OCI-LY1 (cell line): Measurements from ENCODE around the gene RGS7.

Experiments used
- H2AFZ ChIP-seq: fragments of 200-600 bp; sonication (generic), shearing (Covaris generic); 2 replicates; pipeline ENCODE4 v1.6.0; 2014; ENCODE audit warnings: antibody characterized with exemption, mild to moderate bottlenecking, low read length
- H3F3A ChIP-seq: fragments of 200-600 bp; sonication (generic), shearing (Covaris generic); 2 replicates; pipeline ENCODE4 v1.6.0; 2014; ENCODE audit warnings: mild to moderate bottlenecking, antibody characterized with exemption, low read length, moderate library complexity; ENCODE audit not compliant: insufficient read depth
- H3K27ac ChIP-seq: fragments of 200-600 bp; sonication (generic); 2 replicates; pipeline ENCODE4 v1.5.1; 2014; ENCODE audit warnings: low read length, mixed run types, mild to moderate bottlenecking, low read depth; ENCODE audit not compliant: poor library complexity, severe bottlenecking
- H3K27me3 ChIP-seq: fragments of 200-600 bp; sonication (generic); 2 replicates; pipeline ENCODE4 v1.6.0; 2014; ENCODE audit warnings: antibody characterized with exemption, mild to moderate bottlenecking, low read length, moderate library complexity; ENCODE audit not compliant: insufficient read depth
- H3K36me3 ChIP-seq: fragments of 200-600 bp; sonication (generic); 2 replicates; pipeline ENCODE4 v1.6.1; 2014; ENCODE audit warnings: mild to moderate bottlenecking, antibody characterized with exemption, low read length, moderate library complexity, mixed read lengths; ENCODE audit not compliant: insufficient read depth
- H3K4me1 ChIP-seq: fragments of 200-600 bp; sonication (generic); 2 replicates; pipeline ENCODE4 v1.5.1; 2014; ENCODE audit warnings: mild to moderate bottlenecking, low read length, moderate library complexity; ENCODE audit not compliant: insufficient read depth, severe bottlenecking
- H3K4me2 ChIP-seq: fragments of 200-600 bp; sonication (generic), shearing (Covaris generic); 2 replicates; pipeline ENCODE4 v1.6.1; 2014; ENCODE audit warnings: low read length
- H3K4me3 ChIP-seq: fragments of 200-600 bp; sonication (generic); 2 replicates; pipeline ENCODE4 v1.5.1; 2014; ENCODE audit warnings: low read length, low read depth, mild to moderate bottlenecking, mixed read lengths; ENCODE audit not compliant: poor library complexity, severe bottlenecking
- H3K79me2 ChIP-seq: fragments of 200-600 bp; shearing (Covaris generic); 2 replicates; pipeline ENCODE4 v1.6.1; 2016; ENCODE audit warnings: mixed run types, low read length, mixed read lengths; ENCODE audit not compliant: insufficient read depth
- H3K9ac ChIP-seq: fragments of 200-600 bp; sonication (generic), shearing (Covaris generic); 2 replicates; pipeline ENCODE4 v1.6.1; 2014; ENCODE audit warnings: mild to moderate bottlenecking, low read length, mixed read lengths
- H3K9me2 ChIP-seq: fragments of 200-600 bp; sonication (generic), shearing (Covaris generic); 2 replicates; pipeline ENCODE4 v1.6.1; 2014; ENCODE audit warnings: low read depth, mild to moderate bottlenecking, low read length, mixed read lengths
- H3K9me3 ChIP-seq: fragments of 200-600 bp; shearing (Covaris generic); 2 replicates; pipeline ENCODE4 v1.6.1; 2014; ENCODE audit warnings: low read length, mixed read lengths
- H4K20me1 ChIP-seq: fragments of 200-600 bp; sonication (generic), shearing (Covaris generic); 2 replicates; pipeline ENCODE4 v1.6.0; 2016; ENCODE audit warnings: mild to moderate bottlenecking, low read length; ENCODE audit not compliant: insufficient read depth
- CTCF ChIP-seq: fragments of 200-600 bp; sonication (generic), shearing (Covaris generic); IDR thresholded peaks from 2 replicates; pipeline ENCODE4 v1.5.1; 2017; ENCODE audit warnings: mild to moderate bottlenecking, antibody characterized with exemption, low read length, moderate library complexity, mixed read lengths
- EZH2 ChIP-seq: fragments of 200-600 bp; sonication (generic), shearing (Covaris generic); IDR thresholded peaks from 2 replicates; pipeline ENCODE4 v1.8.0; 2017; ENCODE audit warnings: borderline replicate concordance, mixed run types, mild to moderate bottlenecking, antibody characterized with exemption, low read length, moderate library complexity, mixed read lengths

The RGS7 gene

DNA sequence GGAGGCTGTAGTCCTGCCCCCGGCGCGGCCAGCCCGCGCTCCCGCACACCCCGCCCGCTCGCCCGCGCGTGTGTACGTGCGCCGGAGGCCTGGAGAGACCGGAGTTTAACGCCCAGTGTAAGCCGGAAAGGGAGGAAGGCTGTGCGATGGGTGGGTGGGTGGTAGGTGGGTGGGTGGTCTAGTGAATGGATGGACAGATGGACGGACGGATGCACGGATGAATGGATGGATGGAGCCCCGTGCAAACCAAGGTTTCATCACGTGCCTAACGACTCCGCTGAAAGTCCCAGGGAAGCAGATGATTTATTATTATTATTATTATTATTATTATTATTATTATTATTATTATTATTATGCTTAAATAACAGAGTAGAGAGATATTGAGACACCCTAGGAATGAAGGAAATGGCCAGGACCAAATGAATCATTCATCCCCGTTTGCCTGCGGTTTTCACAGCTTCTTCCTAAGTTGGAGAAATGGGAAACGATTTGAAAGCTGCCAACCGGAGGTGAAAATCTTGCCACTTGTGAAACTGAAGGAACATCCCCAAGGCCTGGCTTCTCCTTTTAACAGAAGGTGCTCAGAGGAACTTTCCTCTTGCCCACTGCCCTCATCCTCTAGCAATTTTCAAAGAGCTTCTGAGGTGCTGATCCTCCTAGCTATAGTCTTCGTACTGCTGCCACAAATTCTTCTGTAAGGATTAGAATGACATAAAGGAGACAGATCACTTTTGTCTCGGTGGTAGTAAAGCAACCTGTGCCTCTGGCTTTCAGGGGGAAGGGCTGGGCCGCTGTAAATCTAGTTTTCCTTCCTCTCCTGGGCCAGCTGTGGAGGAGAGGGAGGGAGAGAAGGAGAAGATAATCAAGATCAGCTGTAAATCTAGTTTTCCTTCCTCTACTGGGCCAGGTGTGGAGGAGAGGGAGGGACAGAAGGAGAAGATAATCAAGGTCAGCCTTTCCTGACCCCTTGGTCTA lies 648 bp upstream of the RGS7 start:
- Histone ChIP-seq H3K9ac (no peak overlapping the region), H3K4me3 (peak overlapping the region; percentile 55)

GRCh38 chr1:241356187-241356518 lies 852 bp downstream of the RGS7 start:
- TF ChIP-seq EZH2 (no peak), CTCF (no peak)
- no peaks in the 10 kb centered on the region for H3K27me3 ChIP-seq
- no peaks in the 10 kb centered on the region for H3K4me1 ChIP-seq
- H3K9me3 ChIP-seq: no peaks in the 10 kb centered on the region
- H2AFZ ChIP-seq: no peak overlapping the region
- H4K20me1 ChIP-seq: no peaks in the 10 kb centered on the region
- H3K9me2 ChIP-seq: no peaks in the 10 kb centered on the region
- H3K4me3 ChIP-seq: no peak overlapping the region
- H3F3A ChIP-seq: no peaks in the 10 kb centered on the region
- no peaks in the 10 kb centered on the region for H3K36me3 ChIP-seq
- no peak overlapping the region for H3K9ac ChIP-seq
- no peaks in the 10 kb centered on the region for H3K79me2 ChIP-seq
- no peak overlapping the region for H3K4me2 ChIP-seq
- H3K27ac ChIP-seq: no peak overlapping the region

More for the DNA sequence above, 648 bp upstream of the RGS7 start:
- Histone ChIP-seq H3K9me2 (no peaks in the 10 kb centered on the region), H3K9me3 (no peaks in the 10 kb centered on the region), H4K20me1 (no peaks in the 10 kb centered on the region), H2AFZ (no peak overlapping the region), H3K4me2 (peak overlapping the region; percentile 74), H3K4me1 (no peaks in the 10 kb centered on the region), H3K27me3 (no peaks in the 10 kb centered on the region), H3K27ac (no peak overlapping the region), H3F3A (no peaks in the 10 kb centered on the region), H3K36me3 (no peaks in the 10 kb centered on the region), H3K79me2 (no peaks in the 10 kb centered on the region)
- no peak for TF ChIP-seq CTCF
- TF ChIP-seq EZH2: no peak

GRCh38 chr1:241355311-241356010 lies 1.5 kb downstream of the RGS7 start:
- no peaks in the 10 kb centered on the region for H3K9me2 ChIP-seq
- H3K79me2 ChIP-seq: no peaks in the 10 kb centered on the region
- no peaks in the 10 kb centered on the region for H3F3A ChIP-seq
- H2AFZ ChIP-seq: no peak overlapping the region
- no peaks in the 10 kb centered on the region for H4K20me1 ChIP-seq
- H3K4me2 ChIP-seq: no peak overlapping the region
- H3K36me3 ChIP-seq: no peaks in the 10 kb centered on the region
- H3K9ac ChIP-seq: no peak overlapping the region
- H3K4me1 ChIP-seq: no peaks in the 10 kb centered on the region
- H3K27ac ChIP-seq: no peak overlapping the region
- TF ChIP-seq EZH2 (no peak), CTCF (no peak)
- no peaks in the 10 kb centered on the region for H3K9me3 ChIP-seq
- H3K27me3 ChIP-seq: no peaks in the 10 kb centered on the region
- H3K4me3 ChIP-seq: no peak overlapping the region
